GM10266 (cell line): ENCODE measurements around the gene DMD.

ENCODE experiments used
- DNase-seq: peaks from one replicate; pipeline ENCODE4 v3.0.0; 2012; ENCODE audit errors: extremely low spot score
- TF ChIP-seq, protein P1 (sequence below): IDR thresholded peaks from 2 replicates; pipeline ENCODE4 v1.5.1; 2012; ENCODE audit warnings: mild to moderate bottlenecking, low read depth; ENCODE audit not compliant: control insufficient read depth, insufficient read depth; ENCODE audit errors: missing control alignments

DMD gene

DNA sequence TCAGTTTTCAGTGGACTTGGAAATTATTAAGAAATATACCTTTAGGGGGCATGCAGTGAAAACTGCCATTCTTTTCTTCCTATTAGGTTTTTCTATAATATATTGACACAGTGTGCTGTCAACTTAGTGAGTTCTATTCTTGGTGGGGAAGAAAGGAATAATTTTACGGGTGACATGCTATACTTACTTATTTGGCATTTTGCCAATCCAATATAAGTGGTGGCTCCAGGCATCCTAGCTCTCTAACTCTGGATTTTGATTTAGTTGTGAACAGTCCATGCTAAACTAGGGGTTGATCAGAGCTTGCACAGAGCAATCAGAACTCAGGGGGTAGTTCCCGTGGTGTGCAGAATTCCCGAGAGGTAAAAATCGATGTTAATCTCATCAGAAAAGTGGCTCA is 1861.8 kb downstream of the DMD start:
- DNase-seq, result no peak
- TF ChIP-seq, protein P1, sequence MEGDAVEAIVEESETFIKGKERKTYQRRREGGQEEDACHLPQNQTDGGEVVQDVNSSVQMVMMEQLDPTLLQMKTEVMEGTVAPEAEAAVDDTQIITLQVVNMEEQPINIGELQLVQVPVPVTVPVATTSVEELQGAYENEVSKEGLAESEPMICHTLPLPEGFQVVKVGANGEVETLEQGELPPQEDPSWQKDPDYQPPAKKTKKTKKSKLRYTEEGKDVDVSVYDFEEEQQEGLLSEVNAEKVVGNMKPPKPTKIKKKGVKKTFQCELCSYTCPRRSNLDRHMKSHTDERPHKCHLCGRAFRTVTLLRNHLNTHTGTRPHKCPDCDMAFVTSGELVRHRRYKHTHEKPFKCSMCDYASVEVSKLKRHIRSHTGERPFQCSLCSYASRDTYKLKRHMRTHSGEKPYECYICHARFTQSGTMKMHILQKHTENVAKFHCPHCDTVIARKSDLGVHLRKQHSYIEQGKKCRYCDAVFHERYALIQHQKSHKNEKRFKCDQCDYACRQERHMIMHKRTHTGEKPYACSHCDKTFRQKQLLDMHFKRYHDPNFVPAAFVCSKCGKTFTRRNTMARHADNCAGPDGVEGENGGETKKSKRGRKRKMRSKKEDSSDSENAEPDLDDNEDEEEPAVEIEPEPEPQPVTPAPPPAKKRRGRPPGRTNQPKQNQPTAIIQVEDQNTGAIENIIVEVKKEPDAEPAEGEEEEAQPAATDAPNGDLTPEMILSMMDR, result no peak

DNA sequence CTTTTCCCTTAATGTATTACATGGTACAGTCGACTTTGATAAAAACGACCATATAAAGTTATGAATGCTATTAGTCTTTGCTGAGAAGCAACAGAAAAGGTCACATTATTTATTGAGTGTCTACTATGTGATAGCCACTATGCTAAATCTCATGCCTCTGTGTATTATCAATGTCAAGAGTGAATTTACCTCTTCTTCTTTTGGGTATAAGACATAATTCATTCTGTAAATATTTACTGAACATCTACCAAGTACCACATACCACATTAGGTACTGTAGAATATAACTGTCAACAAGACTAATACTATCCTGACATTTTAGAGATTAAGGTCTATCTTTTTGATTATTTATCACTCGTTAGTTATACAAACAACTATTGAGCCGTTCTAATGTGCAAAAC is 1870.8 kb downstream of the DMD start:
- TF ChIP-seq, protein P1, result no peak
- no peak for DNase-seq

DNA sequence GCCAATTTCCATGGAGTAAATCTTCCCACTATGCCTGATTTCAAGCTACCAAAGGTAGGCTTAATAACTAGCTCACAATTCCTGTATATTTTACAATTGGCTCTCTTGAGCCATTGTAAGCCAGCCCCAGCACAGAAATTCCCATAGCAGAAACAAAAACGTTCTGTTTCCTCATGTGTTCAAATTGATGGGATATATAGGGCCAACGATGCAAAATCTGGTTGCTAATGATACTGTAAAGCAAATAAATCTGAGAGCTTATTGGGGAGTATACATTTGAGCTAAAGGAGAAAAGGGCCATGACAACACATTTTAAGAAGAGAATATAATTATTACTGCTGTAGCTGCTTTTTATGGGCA is 1872.4 kb downstream of the DMD start:
- DNase-seq, result no peak
- TF ChIP-seq, protein P1, result no peak

DNA sequence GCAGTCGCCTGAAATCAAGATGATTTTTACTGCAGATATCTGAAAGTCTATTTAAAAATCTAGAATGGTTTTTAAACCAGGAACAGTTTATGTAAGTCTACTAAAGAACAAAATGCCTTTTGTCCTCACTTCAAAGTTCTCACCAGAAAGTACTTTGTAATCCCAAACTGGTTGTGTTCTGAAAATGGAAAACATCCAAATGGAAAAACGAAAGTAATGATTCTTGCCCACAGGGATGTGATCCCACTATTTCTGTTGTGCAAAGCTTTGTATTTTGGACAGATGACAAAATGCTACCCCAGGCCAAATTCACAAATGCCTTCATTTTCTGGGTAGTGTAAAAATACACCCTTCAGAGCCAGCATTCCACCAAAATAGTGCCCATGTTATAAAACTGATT is 1874.0 kb downstream of the DMD start:
- TF ChIP-seq, protein P1, result no peak
- DNase-seq, result no peak

DNA sequence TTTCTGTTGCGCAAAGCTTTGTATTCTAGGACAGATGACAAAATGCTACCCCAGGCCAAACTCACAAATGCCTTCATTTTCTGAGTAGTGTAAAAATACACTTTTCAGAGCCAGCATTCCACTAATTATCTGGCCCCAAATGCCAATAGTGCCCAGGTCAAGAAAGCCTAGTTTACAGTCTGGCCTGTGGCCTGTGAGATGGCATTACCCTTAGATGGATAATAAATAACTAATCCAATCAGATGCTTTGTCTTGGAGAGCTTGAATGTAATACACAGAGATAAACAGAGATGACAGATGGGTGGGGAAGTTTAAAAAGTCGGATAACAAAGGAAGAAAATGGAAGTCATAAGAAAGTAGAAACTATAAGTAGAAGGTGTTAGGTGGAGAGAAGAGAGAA is 1874.9 kb downstream of the DMD start:
- TF ChIP-seq, protein P1, result no peak
- DNase-seq, result no peak

DNA sequence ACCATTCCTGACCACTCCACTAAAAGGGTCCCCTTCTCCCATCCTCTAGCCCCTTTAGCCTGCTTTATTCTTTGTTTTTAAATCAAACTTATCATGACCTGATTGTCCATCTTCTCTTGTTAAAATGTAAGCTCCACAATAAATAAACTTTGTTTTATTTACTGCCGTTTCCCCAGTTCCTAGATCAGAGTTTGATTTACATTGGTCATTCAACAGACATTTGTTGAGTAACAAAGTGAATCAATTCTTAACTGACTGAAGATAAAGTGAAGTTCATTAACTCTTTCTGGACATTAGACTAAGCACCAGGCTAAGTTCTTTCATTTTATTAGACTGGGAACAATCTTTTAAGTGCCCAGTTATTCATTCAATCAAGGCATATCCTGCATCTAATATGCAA is 1876.4 kb downstream of the DMD start:
- TF ChIP-seq, protein P1, result no peak
- DNase-seq, result no peak

DNA sequence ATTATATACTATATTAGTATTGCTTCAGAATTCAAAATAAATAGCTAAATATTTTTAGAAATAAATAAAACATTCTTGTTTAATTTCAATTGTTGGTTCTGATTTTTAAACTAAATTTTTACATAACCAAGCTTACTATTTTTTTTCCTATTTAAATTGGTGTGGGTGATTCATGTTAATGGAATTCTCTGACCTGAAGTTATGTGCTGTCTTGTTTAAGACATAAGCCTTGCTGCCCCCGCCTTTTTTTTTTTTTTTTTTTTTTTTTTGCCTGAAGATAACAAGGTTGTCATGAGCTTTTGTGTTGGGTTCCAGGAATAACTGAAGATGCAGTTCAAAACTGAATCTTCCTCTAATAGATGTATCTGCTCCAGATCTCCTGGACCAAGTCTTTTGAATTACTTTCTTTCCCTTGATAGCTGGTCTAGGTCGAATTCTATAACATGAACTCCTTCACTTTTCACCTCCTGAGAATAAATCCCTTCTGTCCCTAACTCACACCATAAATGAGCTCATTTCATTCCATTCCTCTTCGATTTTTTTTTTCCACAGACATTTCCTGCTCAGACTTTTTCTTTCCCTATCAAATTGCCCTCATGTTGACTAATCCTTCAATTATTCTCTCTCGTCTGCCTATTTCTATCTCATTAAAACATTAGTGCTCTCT is 1878.1 kb downstream of the DMD start:
- no peak for DNase-seq
- TF ChIP-seq, protein P1, result no peak
